PC-9 (cell line): ENCODE results near the gene KIFC3.
A peak's percentile ranks its signal among the peaks of the same experiment; 100 is the strongest.

Source experiments
- CTCF ChIP-seq: fragments of 200-600 bp; sonication (generic); conservative IDR thresholded peaks from 2 replicates; pipeline ENCODE4 v1.6.1; 2017; ENCODE audit warnings: mixed run types, antibody characterized with exemption, mild to moderate bottlenecking, moderate library complexity
- EZH2 ChIP-seq: fragments of 200-600 bp; sonication (generic); IDR thresholded peaks from 2 replicates; pipeline ENCODE4 v1.8.0; 2017; ENCODE audit warnings: antibody characterized with exemption, low read depth

DNA sequence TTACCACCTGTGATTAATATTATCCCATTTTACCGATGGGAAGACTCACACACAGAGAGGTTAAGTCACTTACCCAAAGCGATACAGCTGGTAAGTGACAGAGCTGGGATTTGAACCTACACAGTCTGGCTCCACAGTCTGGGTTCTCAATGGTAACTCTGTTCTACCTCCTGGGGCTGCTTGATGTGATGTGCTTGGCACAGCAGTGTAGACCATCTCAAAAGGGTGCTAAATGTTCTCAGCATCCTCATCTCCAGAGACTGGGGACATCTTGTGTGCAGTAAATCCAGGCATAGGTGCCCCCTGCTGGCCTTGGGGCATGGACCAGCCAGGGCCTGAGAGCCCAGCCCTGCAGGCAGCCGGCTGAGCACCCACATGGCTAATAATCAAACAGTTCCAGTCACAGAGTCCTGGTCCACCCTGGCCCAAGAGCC is 82.1 kb downstream of the KIFC3 start:
- TF ChIP-seq CTCF, result peak; percentile 75
- TF ChIP-seq EZH2, result no peak
